ENCODE measurements around the gene ZG16B. TPM values are rescaled to one million over a fixed set of nuclear protein-coding genes. Genes with fewer than 3 reads are reported as not detected.

The ZG16B gene
- total and polyA plus RNA-seq, 2 of the 8 experiments (the other 6 are each of a cell fraction or from before 2014, with no cell fraction given) = 0.11 TPM; not detected in 1

GRCh38 chr16:2846511-2847310 is 16.6 kb downstream of the ZG16B start:
- Histone ChIP-seq H3K18ac (ENCODE audit: extremely low read depth, low read length) (no peak overlapping the region), H2AFZ (ENCODE audit: low read length) (no peak overlapping the region), H3K79me1 (ENCODE audit: low read depth, low read length) (no peaks in the 10 kb centered on the region), H4K20me1 (replicated peaks in 1 of 2; ENCODE audit: control insufficient read depth in 1 of 2, insufficient read depth in 2 of 2, low read length in 2 of 2) (no peaks in the 10 kb centered on the region), H2BK15ac (ENCODE audit: low read length) (no peak overlapping the region), H4K5ac (ENCODE audit: insufficient read length, low read depth, low read length) (no peak overlapping the region), H3K9ac (replicated peaks in 1 of 4; ENCODE audit: extremely low read depth in 1 of 4, low read depth in 3 of 4, low read length in 3 of 4) (no peak overlapping the region), H4K91ac (replicated peaks; ENCODE audit: insufficient read length, low read length) (no peak overlapping the region), H3K27ac (ENCODE audit: low read depth, low read length) (no peak overlapping the region), H3K56ac (replicated peaks; ENCODE audit: insufficient read length, low read depth, low read length) (no peak overlapping the region), H2BK120ac (replicated peaks; ENCODE audit: low read depth, low read length) (no peak overlapping the region), H2BK12ac (ENCODE audit: low read depth, low read length) (no peak overlapping the region), H3K4me2 (ENCODE audit: insufficient read depth in 1 of 2, low read depth in 2 of 2, low read length in 2 of 2) (no peak overlapping the region), H3K9me3 (ENCODE audit: insufficient read depth in 2 of 2, low read depth in 1 of 2, low read length in 1 of 2) (no peaks in the 10 kb centered on the region), H3K4me3 (ENCODE audit: extremely low read depth in 1 of 4, insufficient read depth in 2 of 4, low read depth in 3 of 4, low read length in 4 of 4) (no peak overlapping the region), H3K79me2 (ENCODE audit: control insufficient read depth in 1 of 2, insufficient read depth in 2 of 2, low read length in 2 of 2) (no peaks in the 10 kb centered on the region), H2BK20ac (ENCODE audit: low read length) (no peak overlapping the region), H3K14ac (ENCODE audit: insufficient read length) (no peak overlapping the region), H2BK5ac (ENCODE audit: low read depth, low read length) (no peak overlapping the region), H3K23me2 (ENCODE audit: low read depth, low read length) (no peaks in the 10 kb centered on the region), H3K4me1 (replicated peaks in 1 of 4; ENCODE audit: control insufficient read depth in 3 of 4, insufficient read depth in 4 of 4, low read length in 3 of 4) (peaks cover 0 to 3% (median 1%) of the 10 kb centered on the region in 4 experiments; a peak in 2 of 7 replicates), H4K8ac (ENCODE audit: extremely low read depth, insufficient read depth, low read length) (no peak overlapping the region; the same call in 1 of the 2 replicates), H2AK5ac (ENCODE audit: low read depth, low read length) (no peak overlapping the region), H3K36me3 (ENCODE audit: control insufficient read depth in 2 of 4, insufficient read depth in 4 of 4, low read length in 3 of 4) (no peaks in the 10 kb centered on the region), H3K4ac (replicated peaks; ENCODE audit: insufficient read length, low read depth, low read length) (no peak overlapping the region), H3K23ac (ENCODE audit: insufficient read length) (no peak overlapping the region), H3K27me3 (replicated peaks in 1 of 4; ENCODE audit: control insufficient read depth in 3 of 4, extremely low read depth in 1 of 4, insufficient read depth in 3 of 4, low read length in 3 of 4) (peaks cover 0 to 13% (median 6%) of the 10 kb centered on the region in 4 experiments; a peak in 4 of 7 replicates)
- FAIRE-seq (no peak), DNase-seq (ENCODE audit: low read depth in 1 of 2, low spot score in 2 of 2) (no peak)
- ChIA-PET POLR2A (ENCODE audit: partially characterized antibody) (no interaction called here), CTCF (ENCODE audit: partially characterized antibody) (interaction anchor here (1.7 kb wide), 1 partner anchor 75 kb away, joined by 4 read pairs; no protein-coding TSS in a partner anchor)
- 77% methylated on average over 3 of the region's 3 CpGs; no CpG with 5 or more reads in 1 of the 2 experiments for WGBS, 2 experiments (ENCODE audit: extremely low coverage in 1 of 2, insufficient coverage in 1 of 2, insufficient read length in 1 of 2, insufficient replicate concordance in 2 of 2, low coverage in 1 of 2, low lambda C conversion rate in 2 of 2, missing lambda C conversion rate in 1 of 2)
- TF ChIP-seq SP4 (IDR thresholded peaks at IDR 0.05; ENCODE audit: low read length) (no peak), SP2 (IDR thresholded peaks at IDR 0.05; ENCODE audit: low read length) (no peak), NANOG (IDR thresholded peaks at IDR 0.05; ENCODE audit: insufficient read depth, low read depth, low read length, poor library complexity, severe bottlenecking) (no peak), RBBP5 (IDR thresholded peaks at IDR 0.05; ENCODE audit: borderline replicate concordance, low read depth, low read length) (no peak), CREB1 (IDR thresholded peaks at IDR 0.05) (no peak), EGR1 (IDR thresholded peaks at IDR 0.05; ENCODE audit: borderline replicate concordance, low read depth, low read length) (no peak), MAFK (IDR thresholded peaks at IDR 0.05; ENCODE audit: low read depth, low read length) (no peak), EZH2 (IDR thresholded peaks at IDR 0.05; ENCODE audit: low read depth, low read length, severe bottlenecking) (no peak), BACH1 (IDR thresholded peaks at IDR 0.05; ENCODE audit: low read length) (no peak), USF2 (IDR thresholded peaks at IDR 0.05; ENCODE audit: low read length) (no peak), RAD21 (IDR thresholded peaks at IDR 0.05 in 1 of 2, conservative IDR thresholded peaks at IDR 0.05 in 1 of 2; ENCODE audit: low read depth in 2 of 2, low read length in 2 of 2) (no peak)

Data from H1 (cell line).